ENCODE data around the gene PCDHA11.
"Not testable (repeated sequence)": the region's sequence is repeated elsewhere in the genome, so short reads cannot be mapped to it uniquely, and the experiment has no call there.

The PCDHA11 gene

DNA sequence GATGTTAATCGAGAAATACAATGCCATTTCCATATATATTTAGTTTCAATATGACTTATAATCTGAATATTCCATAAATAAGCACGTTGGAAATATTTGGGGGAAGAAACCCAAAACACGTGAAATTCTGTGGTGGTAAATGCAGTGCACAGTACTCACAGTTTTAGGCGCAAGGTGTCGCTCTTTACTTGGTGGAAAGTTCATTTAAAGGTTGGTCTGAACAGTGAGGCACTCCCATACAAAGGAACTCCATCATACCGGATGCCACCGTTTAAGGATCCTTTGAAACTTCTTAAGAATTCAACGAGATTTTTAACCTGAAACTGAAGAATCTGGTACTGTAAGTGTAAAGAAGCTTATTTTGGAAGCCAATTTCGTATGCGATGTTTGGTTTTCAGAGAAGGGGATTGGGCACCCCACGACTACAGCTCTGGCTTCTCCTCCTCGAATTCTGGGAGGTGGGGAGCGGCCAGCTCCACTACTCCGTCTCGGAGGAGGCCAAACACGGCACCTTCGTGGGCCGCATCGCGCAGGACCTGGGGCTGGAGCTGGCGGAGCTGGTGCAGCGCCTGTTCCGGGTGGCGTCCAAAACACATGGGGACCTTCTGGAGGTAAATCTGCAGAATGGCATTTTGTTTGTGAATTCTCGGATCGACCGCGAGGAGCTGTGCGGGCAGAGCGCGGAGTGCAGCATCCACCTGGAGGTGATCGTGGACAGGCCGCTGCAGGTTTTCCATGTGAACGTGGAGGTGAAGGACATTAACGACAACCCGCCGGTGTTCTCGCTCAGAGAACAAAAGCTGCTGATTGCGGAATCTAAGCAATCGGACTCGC is at the start of gene PCDHA11:
PCDHA11 (plus strand) TSS at position 237 of the 834 bp plus-strand sequence; CDS start at position 384, 147 bp downstream.
- DNase-seq (ENCODE audit: low read depth): no peak

GRCh38 chr5:140821375-140822280 is 47.1 kb upstream of the PCDHA11 start, which contains the start of gene PCDHA5:
PCDHA5 (plus strand) TSS chr5:140821613.
- no peak for DNase-seq (ENCODE audit: low read depth)

DNA sequence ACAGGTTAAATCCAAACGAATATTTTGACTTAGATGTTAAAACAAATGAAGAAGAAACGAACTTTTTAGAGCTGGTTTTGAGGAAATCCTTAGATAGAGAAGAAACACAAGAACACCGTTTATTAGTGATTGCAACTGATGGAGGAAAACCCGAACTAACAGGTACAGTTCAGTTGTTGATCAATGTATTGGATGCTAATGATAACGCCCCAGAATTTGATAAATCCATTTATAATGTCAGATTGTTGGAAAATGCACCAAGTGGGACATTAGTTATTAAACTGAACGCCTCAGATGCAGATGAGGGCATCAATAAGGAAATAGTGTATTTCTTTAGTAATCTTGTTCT is 46.5 kb upstream of the PCDHA11 start:
- no peak for DNase-seq (ENCODE audit: low read depth)

- not testable (repeated sequence) for DNase-seq (ENCODE audit: low read depth)
Measured at GRCh38 chr5:140822969-140823368, 45.8 kb upstream of the PCDHA11 start.

GRCh38 chr5:140823475-140823874 is 45.3 kb upstream of the PCDHA11 start:
- no peak for DNase-seq (ENCODE audit: low read depth)

GRCh38 chr5:140827704-140828361 is 40.9 kb upstream of the PCDHA11 start, which contains the start of gene PCDHA6:
PCDHA6 (plus strand) TSS chr5:140827960; CDS start chr5:140828092, 132 bp downstream.
- DNase-seq (ENCODE audit: low read depth): no peak

DNA sequence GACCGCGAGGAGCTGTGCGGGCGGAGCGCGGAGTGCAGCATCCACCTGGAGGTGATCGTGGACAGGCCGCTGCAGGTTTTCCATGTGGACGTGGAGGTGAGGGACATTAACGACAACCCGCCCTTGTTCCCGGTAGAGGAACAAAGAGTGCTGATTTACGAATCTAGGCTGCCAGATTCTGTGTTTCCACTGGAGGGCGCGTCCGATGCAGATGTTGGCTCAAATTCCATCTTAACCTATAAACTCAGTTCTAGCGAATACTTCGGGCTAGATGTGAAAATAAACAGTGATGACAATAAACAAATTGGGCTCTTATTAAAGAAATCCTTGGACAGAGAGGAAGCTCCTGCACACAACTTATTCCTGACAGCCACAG is 40.4 kb upstream of the PCDHA11 start:
- DNase-seq (ENCODE audit: low read depth): no peak

DNA sequence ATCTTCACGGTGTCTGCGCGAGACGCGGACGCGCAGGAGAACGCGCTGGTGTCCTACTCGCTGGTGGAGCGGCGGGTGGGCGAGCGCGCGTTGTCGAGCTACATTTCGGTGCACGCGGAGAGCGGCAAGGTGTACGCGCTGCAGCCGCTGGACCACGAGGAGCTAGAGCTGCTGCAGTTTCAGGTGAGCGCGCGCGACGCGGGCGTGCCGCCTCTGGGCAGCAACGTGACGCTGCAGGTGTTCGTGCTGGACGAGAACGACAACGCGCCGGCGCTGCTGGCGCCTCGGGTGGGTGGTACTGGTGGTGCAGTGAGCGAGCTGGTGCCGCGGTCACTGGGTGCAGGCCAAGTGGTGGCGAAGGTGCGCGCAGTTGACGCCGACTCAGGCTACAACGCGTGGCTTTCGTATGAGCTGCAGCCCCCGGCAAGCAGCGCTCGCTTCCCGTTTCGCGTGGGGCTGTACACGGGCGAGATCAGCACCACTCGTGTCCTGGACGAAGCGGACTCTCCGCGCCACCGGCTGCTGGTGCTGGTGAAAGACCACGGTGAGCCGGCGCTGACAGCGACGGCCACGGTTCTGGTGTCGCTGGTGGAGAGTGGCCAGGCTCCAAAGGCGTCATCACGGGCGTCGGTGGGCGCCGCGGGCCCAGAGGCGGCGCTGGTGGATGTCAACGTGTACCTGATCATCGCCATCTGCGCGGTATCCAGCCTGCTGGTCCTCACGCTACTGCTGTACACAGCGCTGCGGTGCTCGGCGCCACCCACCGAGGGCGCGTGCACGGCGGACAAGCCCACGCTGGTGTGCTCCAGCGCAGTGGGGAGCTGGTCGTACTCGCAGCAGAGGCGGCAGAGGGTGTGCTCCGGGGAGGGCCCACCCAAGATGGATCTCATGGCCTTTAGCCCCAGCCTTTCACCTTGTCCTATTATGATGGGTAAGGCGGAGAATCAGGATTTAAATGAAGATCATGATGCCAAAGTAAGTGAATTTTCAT is 39.0 kb upstream of the PCDHA11 start:
- not testable (repeated sequence) for DNase-seq (ENCODE audit: low read depth)

- no peak for DNase-seq (ENCODE audit: low read depth)
Measured at GRCh38 chr5:140833993-140834392, 34.8 kb upstream of the PCDHA11 start, which contains the start of gene PCDHA7. PCDHA7 (plus strand) TSS chr5:140834269; CDS start chr5:140834384, 115 bp downstream.

GRCh38 chr5:140834439-140835008 is 34.2 kb upstream of the PCDHA11 start:
- DNase-seq (ENCODE audit: low read depth): not testable (repeated sequence)

DNA sequence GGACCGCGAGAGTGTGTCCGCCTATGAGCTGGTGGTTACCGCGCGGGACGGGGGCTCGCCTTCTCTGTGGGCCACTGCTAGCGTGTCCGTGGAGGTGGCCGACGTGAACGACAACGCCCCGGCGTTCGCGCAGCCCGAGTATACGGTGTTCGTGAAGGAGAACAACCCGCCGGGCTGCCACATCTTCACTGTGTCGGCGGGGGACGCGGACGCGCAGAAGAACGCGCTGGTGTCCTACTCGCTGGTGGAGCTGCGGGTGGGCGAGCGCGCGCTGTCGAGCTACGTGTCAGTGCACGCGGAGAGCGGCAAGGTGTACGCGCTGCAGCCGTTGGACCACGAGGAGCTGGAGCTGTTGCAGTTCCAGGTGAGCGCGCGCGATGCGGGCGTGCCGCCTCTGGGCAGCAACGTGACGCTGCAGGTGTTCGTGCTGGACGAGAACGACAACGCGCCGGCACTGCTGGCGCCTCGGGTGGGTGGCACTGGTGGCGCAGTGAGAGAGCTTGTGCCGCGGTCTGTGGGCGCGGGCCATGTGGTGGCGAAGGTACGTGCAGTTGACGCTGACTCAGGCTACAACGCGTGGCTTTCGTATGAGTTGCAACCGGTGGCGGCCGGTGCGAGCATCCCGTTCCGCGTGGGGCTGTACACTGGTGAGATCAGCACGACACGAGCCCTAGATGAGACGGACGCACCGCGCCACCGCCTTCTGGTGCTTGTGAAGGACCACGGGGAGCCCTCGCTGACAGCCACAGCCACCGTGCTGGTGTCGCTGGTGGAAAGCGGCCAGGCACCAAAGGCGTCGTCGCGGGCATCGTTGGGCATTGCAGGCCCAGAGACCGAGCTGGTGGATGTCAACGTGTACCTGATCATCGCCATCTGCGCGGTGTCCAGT is 32.9 kb upstream of the PCDHA11 start:
- DNase-seq (ENCODE audit: low read depth): no peak

DNA sequence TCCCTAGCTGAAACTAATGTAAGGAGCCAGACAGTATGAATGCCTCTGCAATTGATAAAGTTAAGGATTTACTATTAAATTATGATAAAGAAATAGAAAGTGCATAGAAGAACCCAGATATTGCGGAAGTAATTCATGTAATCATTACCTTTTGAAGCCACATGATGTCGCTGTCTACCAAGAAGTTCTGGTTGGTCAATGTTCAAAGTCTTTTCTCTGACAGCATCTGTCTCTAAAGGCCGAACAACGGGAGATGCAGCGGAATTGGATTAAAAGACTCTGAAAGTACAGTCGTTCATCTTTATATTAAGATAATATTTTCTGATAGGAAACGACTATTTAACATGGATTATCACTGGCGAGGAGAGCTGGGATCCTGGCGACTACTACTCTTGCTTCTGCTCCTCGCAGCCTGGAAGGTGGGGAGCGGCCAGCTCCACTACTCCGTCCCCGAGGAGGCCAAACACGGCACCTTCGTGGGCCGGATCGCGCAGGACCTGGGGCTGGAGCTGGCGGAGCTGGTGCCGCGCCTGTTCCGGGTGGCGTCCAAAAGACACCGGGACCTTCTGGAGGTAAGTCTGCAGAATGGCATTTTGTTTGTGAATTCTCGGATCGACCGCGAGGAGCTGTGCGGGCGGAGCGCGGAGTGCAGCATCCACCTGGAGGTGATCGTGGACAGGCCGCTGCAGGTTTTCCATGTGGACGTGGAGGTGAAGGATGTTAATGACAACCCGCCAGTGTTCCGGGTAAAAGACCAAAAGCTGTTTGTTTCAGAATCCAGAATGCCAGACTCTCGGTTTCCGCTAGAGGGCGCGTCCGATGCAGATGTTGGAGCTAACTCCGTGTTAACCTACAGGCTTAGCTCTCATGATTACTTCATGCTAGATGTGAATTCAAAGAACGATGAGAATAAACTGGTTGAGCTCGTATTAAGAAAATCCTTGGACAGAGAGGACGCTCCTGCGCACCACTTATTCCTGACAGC is 27.5 kb upstream of the PCDHA11 start, which contains the start of gene PCDHA8:
PCDHA8 (plus strand) TSS at position 210 of the 985 bp plus-strand sequence; CDS start at position 345, 135 bp downstream.
- no peak for DNase-seq (ENCODE audit: low read depth)

DNA sequence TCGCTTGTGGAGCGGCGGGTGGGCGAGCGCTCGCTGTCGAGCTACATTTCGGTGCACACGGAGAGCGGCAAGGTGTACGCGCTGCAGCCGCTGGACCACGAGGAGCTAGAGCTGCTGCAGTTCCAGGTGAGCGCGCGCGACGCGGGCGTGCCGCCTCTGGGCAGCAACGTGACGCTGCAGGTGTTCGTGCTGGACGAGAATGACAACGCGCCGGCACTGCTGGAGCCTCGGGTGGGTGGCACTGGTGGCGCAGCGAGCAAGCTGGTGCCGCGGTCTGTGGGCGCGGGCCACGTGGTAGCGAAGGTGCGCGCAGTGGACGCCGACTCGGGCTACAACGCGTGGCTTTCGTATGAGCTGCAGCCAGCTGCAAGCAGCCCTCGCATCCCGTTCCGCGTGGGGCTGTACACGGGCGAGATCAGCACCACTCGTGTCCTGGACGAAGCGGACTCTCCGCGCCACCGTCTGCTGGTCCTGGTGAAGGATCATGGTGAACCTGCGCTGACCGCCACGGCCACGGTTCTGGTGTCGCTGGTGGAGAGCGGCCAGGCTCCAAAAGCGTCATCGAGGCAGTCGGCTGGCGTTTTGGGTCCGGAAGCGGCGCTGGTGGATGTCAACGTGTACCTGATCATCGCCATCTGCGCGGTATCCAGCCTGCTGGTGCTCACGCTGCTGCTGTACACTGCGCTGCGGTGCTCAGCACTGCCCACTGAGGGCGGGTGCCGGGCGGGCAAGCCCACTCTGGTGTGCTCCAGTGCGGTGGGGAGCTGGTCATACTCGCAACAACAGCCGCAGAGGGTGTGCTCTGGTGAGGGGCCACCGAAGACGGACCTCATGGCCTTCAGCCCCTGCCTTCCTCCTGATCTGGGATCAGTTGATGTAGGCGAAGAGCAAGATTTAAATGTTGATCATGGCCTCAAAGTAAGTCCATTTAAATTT is 25.7 kb upstream of the PCDHA11 start:
- DNase-seq (ENCODE audit: low read depth): no peak

DNA sequence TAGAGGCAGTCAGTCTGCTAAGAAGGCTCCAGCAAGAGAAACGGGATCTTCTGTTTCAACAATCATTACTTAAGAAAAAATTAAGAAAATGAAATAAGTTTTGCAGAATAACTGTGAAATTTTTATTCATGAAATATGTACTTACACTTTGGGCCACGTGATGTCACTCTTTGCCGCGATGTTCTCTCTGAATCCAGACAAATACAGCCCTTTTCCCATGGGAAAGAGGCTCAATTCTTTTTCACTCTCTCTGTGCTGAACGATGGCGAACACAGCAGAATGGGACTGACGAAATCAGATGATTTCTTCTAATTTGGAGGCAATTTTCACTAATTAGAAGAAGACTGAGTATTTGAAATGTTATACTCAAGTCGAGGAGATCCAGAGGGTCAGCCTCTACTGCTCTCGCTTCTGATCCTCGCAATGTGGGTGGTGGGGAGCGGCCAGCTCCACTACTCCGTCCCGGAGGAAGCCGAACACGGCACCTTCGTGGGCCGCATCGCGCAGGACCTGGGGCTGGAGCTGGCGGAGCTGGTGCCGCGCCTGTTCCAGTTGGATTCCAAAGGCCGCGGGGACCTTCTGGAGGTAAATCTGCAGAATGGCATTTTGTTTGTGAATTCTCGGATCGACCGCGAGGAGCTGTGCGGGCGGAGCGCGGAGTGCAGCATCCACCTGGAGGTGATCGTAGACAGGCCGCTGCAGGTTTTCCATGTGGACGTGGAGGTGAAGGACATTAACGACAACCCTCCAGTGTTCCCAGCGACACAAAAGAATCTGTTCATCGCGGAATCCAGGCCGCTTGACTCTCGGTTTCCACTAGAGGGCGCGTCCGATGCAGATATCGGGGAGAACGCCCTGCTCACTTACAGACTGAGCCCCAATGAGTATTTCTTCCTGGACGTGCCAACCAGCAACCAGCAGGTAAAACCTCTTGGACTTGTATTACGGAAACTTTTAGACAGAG is 20.3 kb upstream of the PCDHA11 start, which contains the start of gene PCDHA9:
PCDHA9 (plus strand) TSS at position 244 of the 964 bp plus-strand sequence; CDS start at position 358, 114 bp downstream.
- not testable (repeated sequence) for DNase-seq (ENCODE audit: low read depth)

DNA sequence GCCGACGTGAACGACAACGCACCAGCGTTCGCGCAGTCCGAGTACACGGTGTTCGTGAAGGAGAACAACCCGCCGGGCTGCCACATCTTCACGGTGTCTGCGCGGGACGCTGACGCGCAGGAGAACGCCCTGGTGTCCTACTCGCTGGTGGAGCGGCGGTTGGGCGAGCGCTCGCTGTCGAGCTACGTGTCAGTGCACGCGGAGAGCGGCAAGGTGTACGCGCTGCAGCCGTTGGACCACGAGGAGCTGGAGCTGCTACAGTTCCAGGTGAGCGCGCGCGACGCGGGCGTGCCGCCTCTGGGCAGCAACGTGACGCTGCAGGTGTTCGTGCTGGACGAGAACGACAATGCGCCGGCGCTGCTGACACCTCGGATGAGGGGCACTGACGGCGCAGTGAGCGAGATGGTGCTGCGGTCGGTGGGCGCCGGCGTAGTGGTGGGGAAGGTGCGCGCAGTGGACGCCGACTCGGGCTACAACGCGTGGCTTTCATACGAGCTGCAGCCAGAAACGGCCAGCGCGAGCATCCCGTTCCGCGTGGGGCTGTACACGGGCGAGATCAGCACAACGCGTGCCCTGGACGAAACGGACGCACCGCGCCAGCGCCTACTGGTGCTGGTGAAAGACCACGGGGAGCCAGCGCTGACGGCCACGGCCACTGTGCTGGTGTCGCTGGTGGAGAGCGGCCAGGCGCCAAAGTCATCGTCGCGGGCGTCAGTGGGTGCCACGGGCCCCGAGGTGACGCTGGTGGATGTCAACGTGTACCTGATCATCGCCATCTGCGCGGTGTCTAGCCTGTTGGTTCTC is 18.7 kb upstream of the PCDHA11 start:
- DNase-seq (ENCODE audit: low read depth): not testable (repeated sequence)

Data from CMK (cell line).